BJ (cell line): Measurements from ENCODE around the gene MYOM1. TPM values are rescaled to one million over a fixed set of nuclear protein-coding genes. Genes with fewer than 3 reads are reported as not detected.

Experiments used
- CTCF ChIA-PET: fragments of 350-600 bp; formaldehyde crosslinking; extraction: SDS; loops from one replicate; lab custom pipeline; 2021; ENCODE audit warnings: antibody characterized with exemption, inconsistent platforms; lab: Yijun Ruan, JAX
- POLR2A ChIA-PET: fragments of 300-600 bp; sonication (Branson Sonifier 250); formaldehyde crosslinking; extraction: SDS; loops from one replicate; lab custom pipeline; 2021; ENCODE audit warnings: antibody characterized with exemption; lab: Charles Lee
- DNase-seq: peaks from one replicate; pipeline ENCODE4 v3.0.0-alpha.2; 2011; ENCODE audit warnings: low read depth
- H3K27me3 ChIP-seq: 2 replicates; pipeline ENCODE4 v1.6.0; 2011; ENCODE audit warnings: low read length; ENCODE audit not compliant: control insufficient read depth, insufficient read depth
- H3K36me3 ChIP-seq: 2 replicates; pipeline ENCODE4 v1.5.1; 2011; ENCODE audit warnings: low read length; ENCODE audit not compliant: control insufficient read depth, insufficient read depth
- H3K4me3 ChIP-seq: 2 replicates; pipeline ENCODE4 v1.5.1; 2011; ENCODE audit warnings: low read depth, mild to moderate bottlenecking, control low read depth, low read length
- CTCF ChIP-seq: IDR thresholded peaks from 2 replicates; pipeline ENCODE4 v1.5.1; 2011; ENCODE audit warnings: low read depth, mild to moderate bottlenecking, control low read depth, inconsistent platforms, low read length, moderate library complexity; ENCODE audit not compliant: insufficient read depth
- polyA plus RNA-seq: library from polyadenylated mRNA; depleted of rRNA; stranded (reverse); fragments of >200 nt; gene quantifications from 2 replicates; pipeline ENCODE4 v1.2.3, GENCODE V29; 2011

The MYOM1 gene
- polyA plus RNA-seq, 1 experiment = 0.48 TPM

GRCh38 chr18:3260995-3261372 is 41.2 kb upstream of the MYOM1 start:
- ChIA-PET POLR2A (interaction anchor here (1.1 kb wide), 1 partner anchor 9 kb away, joined by 4 read pairs; no protein-coding TSS in a partner anchor), CTCF (interaction anchor here (1.1 to 2.0 kb wide), 2 partner anchors 9 to 13 kb away, joined by 3 to 4 read pairs; no protein-coding TSS in a partner anchor)
- TF ChIP-seq CTCF = no peak
- no peak for DNase-seq
- H3K4me3 ChIP-seq = peak overlapping the region; percentile 70
- H3K36me3 ChIP-seq = peaks cover 7% of the 10 kb centered on the region
- no peaks in the 10 kb centered on the region for H3K27me3 ChIP-seq

GRCh38 chr18:3257627-3258120 is 37.9 kb upstream of the MYOM1 start:
- peaks cover 11% of the 10 kb centered on the region for H3K36me3 ChIP-seq
- no peak for TF ChIP-seq CTCF
- ChIA-PET CTCF (no interaction called here), POLR2A (no interaction called here)
- no peaks in the 10 kb centered on the region for H3K27me3 ChIP-seq
- no peak for DNase-seq
- H3K4me3 ChIP-seq = no peak overlapping the region

GRCh38 chr18:3256693-3257626 is 37.2 kb upstream of the MYOM1 start:
- DNase-seq = no peak
- CTCF ChIA-PET = no interaction called here
- H3K27me3 ChIP-seq = no peaks in the 10 kb centered on the region
- POLR2A ChIA-PET = interaction anchor here (0.6 kb wide), 1 partner anchor 347 kb away, joined by 4 read pairs; no protein-coding TSS in a partner anchor
- H3K36me3 ChIP-seq = peaks cover 11% of the 10 kb centered on the region
- no peak for TF ChIP-seq CTCF
- no peak overlapping the region for H3K4me3 ChIP-seq

GRCh38 chr18:3255611-3256165 is 35.9 kb upstream of the MYOM1 start:
- Histone ChIP-seq H3K36me3 (peaks cover 11% of the 10 kb centered on the region), H3K27me3 (no peaks in the 10 kb centered on the region), H3K4me3 (no peak overlapping the region)
- ChIA-PET POLR2A (interaction anchor here (0.6 kb wide), 1 partner anchor 380 kb away, joined by 3 read pairs; no protein-coding TSS in a partner anchor), CTCF (interaction anchor here (0.7 to 1.5 kb wide), 2 partner anchors 10 to 411 kb away, joined by 3 to 7 read pairs; no protein-coding TSS in a partner anchor)
- no peak for TF ChIP-seq CTCF
- DNase-seq = no peak

GRCh38 chr18:3254725-3255124 is 35.0 kb upstream of the MYOM1 start:
- POLR2A ChIA-PET = no interaction called here
- no peaks in the 10 kb centered on the region for H3K27me3 ChIP-seq
- peaks cover 11% of the 10 kb centered on the region for H3K36me3 ChIP-seq
- no peak for TF ChIP-seq CTCF
- no peak for DNase-seq
- CTCF ChIA-PET = interaction anchor here (0.7 to 1.5 kb wide), 2 partner anchors 9 to 412 kb away, joined by 3 to 7 read pairs; no protein-coding TSS in a partner anchor
- H3K4me3 ChIP-seq = no peak overlapping the region
